Thoracic aorta (tissue), 2 donors: ENCODE data around the gene MLH3. TPM values are rescaled to one million over a fixed set of nuclear protein-coding genes. Genes with fewer than 3 reads are reported as not detected.

Experiments used
- ATAC-seq: fragments of 150-250 bp; one replicate; pipeline ENCODE4 v1.8.0; 2017; ENCODE audit warnings: low read depth; ENCODE audit not compliant: insufficient number of reproducible peaks, low FRiP score
- DNase-seq: peaks from one replicate; pipeline ENCODE4 v3.0.0-alpha.2; 2020; ENCODE audit warnings: low spot score
- H3K27ac ChIP-seq, 2 donors: fragments of 200-600 bp; sonication (generic); 1 replicate in 1 of 2; 2 replicates in 1 of 2; pipeline ENCODE4 v1.5.1; 2016; ENCODE audit warnings: mild to moderate bottlenecking in 2 of 2, moderate library complexity in 2 of 2
- H3K27me3 ChIP-seq: fragments of 200-600 bp; sonication (generic); replicated peaks from 2 replicates; pipeline ENCODE4 v1.6.0; 2016; ENCODE audit warnings: mild to moderate bottlenecking; ENCODE audit not compliant: insufficient read depth
- H3K36me3 ChIP-seq: fragments of 200-600 bp; sonication (generic); one replicate; pipeline ENCODE4 v1.5.1; 2016
- H3K4me1 ChIP-seq, 2 donors: fragments of 200-600 bp; sonication (generic); 1 replicate in 1 of 2; 2 replicates in 1 of 2; pipeline versions ENCODE4 v1.5.1 to v1.6.0; 2016; ENCODE audit warnings: low read depth in 2 of 2, mild to moderate bottlenecking in 1 of 2; ENCODE audit not compliant: control insufficient read depth in 1 of 2
- H3K4me3 ChIP-seq: fragments of 200-600 bp; sonication (generic); 2 replicates; pipeline ENCODE4 v1.5.1; 2016; ENCODE audit warnings: mild to moderate bottlenecking
- H3K9me3 ChIP-seq: fragments of 200-600 bp; sonication (generic); 2 replicates; pipeline ENCODE4 v1.5.1; 2016
- CTCF ChIP-seq: fragments of 200-600 bp; sonication (generic); IDR thresholded peaks from one replicate; pipeline ENCODE4 v1.5.1; 2019; ENCODE audit warnings: antibody characterized with exemption
- total RNA-seq, 2 donors: library from RNA; depleted of rRNA; stranded (reverse); fragments of >200 nt; gene quantifications; one replicate each; pipeline versions ENCODE4 v1.1.0 to v1.2.3, GENCODE V29; 2016

The MLH3 gene
- total RNA-seq, 2 donors from 2014 or later = 17.9 to 30.2 TPM

- no peak for ATAC-seq
- H3K27me3 ChIP-seq = no peaks in the 10 kb centered on the region
- no peaks in the 10 kb centered on the region for H3K9me3 ChIP-seq
- DNase-seq = no peak
- no peak for TF ChIP-seq CTCF
- peaks cover 7% of the 10 kb centered on the region for H3K36me3 ChIP-seq
- no peak overlapping the region for H3K27ac ChIP-seq
- no peak overlapping the region for H3K4me3 ChIP-seq
- peaks cover 12 to 45% of the 10 kb centered on the region in 2 donors for H3K4me1 ChIP-seq
Measured at GRCh38 chr14:75046275-75046674, 5.0 kb downstream of the MLH3 start.

- H3K27me3 ChIP-seq = no peaks in the 10 kb centered on the region
- no peak overlapping the region for H3K4me3 ChIP-seq
- H3K36me3 ChIP-seq = peaks cover 11% of the 10 kb centered on the region
- DNase-seq (no peak), ATAC-seq (no peak)
- no peak for TF ChIP-seq CTCF
- H3K27ac ChIP-seq = no peak overlapping the region
- peaks cover 5 to 32% of the 10 kb centered on the region in 2 donors for H3K4me1 ChIP-seq
- H3K9me3 ChIP-seq = no peaks in the 10 kb centered on the region
Measured at GRCh38 chr14:75044752-75045151, 6.5 kb downstream of the MLH3 start.

GRCh38 chr14:75044322-75044721 lies 6.9 kb downstream of the MLH3 start:
- no peak overlapping the region for H3K27ac ChIP-seq
- no peaks in the 10 kb centered on the region for H3K9me3 ChIP-seq
- H3K4me3 ChIP-seq = no peak overlapping the region
- H3K4me1 ChIP-seq = peaks cover 1 to 28% of the 10 kb centered on the region in 2 donors
- no peak for TF ChIP-seq CTCF
- ATAC-seq = no peak
- no peaks in the 10 kb centered on the region for H3K27me3 ChIP-seq
- DNase-seq = no peak
- H3K36me3 ChIP-seq = peaks cover 11% of the 10 kb centered on the region

GRCh38 chr14:75042035-75042434 lies 9.2 kb downstream of the MLH3 start:
- Histone ChIP-seq H3K9me3 (no peaks in the 10 kb centered on the region), H3K27me3 (no peaks in the 10 kb centered on the region), H3K4me3 (no peak overlapping the region), H3K27ac (no peak overlapping the region), H3K36me3 (peaks cover 24% of the 10 kb centered on the region), H3K4me1 (peaks cover 0 to 12% of the 10 kb centered on the region in 2 donors)
- ATAC-seq (no peak), DNase-seq (no peak)
- TF ChIP-seq CTCF = no peak

- H3K36me3 ChIP-seq = peaks cover 24% of the 10 kb centered on the region
- no peak overlapping the region for H3K4me3 ChIP-seq
- no peaks in the 10 kb centered on the region for H3K9me3 ChIP-seq
- H3K4me1 ChIP-seq = peaks cover 0 to 12% of the 10 kb centered on the region in 2 donors
- no peak overlapping the region for H3K27ac ChIP-seq
- TF ChIP-seq CTCF = no peak
- ATAC-seq (no peak), DNase-seq (no peak)
- H3K27me3 ChIP-seq = no peaks in the 10 kb centered on the region
Measured at GRCh38 chr14:75041613-75042012, 9.7 kb downstream of the MLH3 start.
